Nephron progenitor cell (in vitro differentiated cells): ENCODE measurements around the gene FOXA3.
A peak's percentile ranks its signal among the peaks of the same experiment; 100 is the strongest.

Experiments
- DNase-seq: peaks from one replicate; pipeline ENCODE4 v3.0.0; 2021
- H3K27ac Mint-ChIP-seq: 2 replicates; pipeline ENCODE4 v1.8.0; 2021; ENCODE audit warnings: mild to moderate bottlenecking, moderate library complexity, mixed read lengths
- H3K27me3 Mint-ChIP-seq: 2 replicates; pipeline ENCODE4 v1.8.0; 2021; ENCODE audit warnings: mild to moderate bottlenecking, low read depth, mixed read lengths; ENCODE audit not compliant: poor library complexity
- H3K36me3 Mint-ChIP-seq: 2 replicates; pipeline ENCODE4 v1.8.0; 2021; ENCODE audit warnings: low read depth, mixed read lengths
- H3K4me1 Mint-ChIP-seq: 2 replicates; pipeline ENCODE4 v1.8.0; 2021; ENCODE audit warnings: mixed read lengths
- H3K4me3 Mint-ChIP-seq: 2 replicates; pipeline ENCODE4 v1.8.0; 2021; ENCODE audit warnings: mild to moderate bottlenecking, moderate library complexity, mixed read lengths
- H3K9me3 Mint-ChIP-seq: 2 replicates; pipeline ENCODE4 v1.8.0; 2021; ENCODE audit warnings: mild to moderate bottlenecking, moderate library complexity, mixed read lengths
- CTCF ChIP-seq: fragments of 200-600 bp; sonication (generic); IDR thresholded peaks from 2 replicates; pipeline ENCODE4 v1.5.0; 2021; ENCODE audit warnings: antibody characterized with exemption

FOXA3 gene

GRCh38 chr19:45863840-45864628 lies at the start of gene FOXA3:
TSS of gene FOXA3 (plus strand) at chr19:45864326. CDS start at chr19:45864457, 131 bp downstream.
- DNase-seq: peak; percentile 63
- H3K4me1 Mint-ChIP-seq: peaks cover 30% of the 10 kb centered on the region
- H3K27me3 Mint-ChIP-seq: peaks cover 51% of the 10 kb centered on the region
- no peak within 1 kb of the TSS for H3K27ac Mint-ChIP-seq
- peak; percentile 54 for TF ChIP-seq CTCF
- H3K9me3 Mint-ChIP-seq: no peaks in the 10 kb centered on the region
- peaks cover 11% of the 10 kb centered on the region for H3K36me3 Mint-ChIP-seq
- peak within 1 kb of the TSS; percentile 97 for H3K4me3 Mint-ChIP-seq

- peak within 1 kb of the TSS; percentile 87 for H3K4me3 Mint-ChIP-seq
- H3K36me3 Mint-ChIP-seq: no peaks in the 10 kb centered on the region
- H3K4me1 Mint-ChIP-seq: peaks cover 40% of the 10 kb centered on the region
- no peak for TF ChIP-seq CTCF
- H3K9me3 Mint-ChIP-seq: no peaks in the 10 kb centered on the region
- H3K27me3 Mint-ChIP-seq: peaks cover 6% of the 10 kb centered on the region
- DNase-seq: peak; percentile 30
- peak within 1 kb of the TSS; percentile 54 for H3K27ac Mint-ChIP-seq
Measured at GRCh38 chr19:45814851-45815480, 49.2 kb upstream of the FOXA3 start, which contains the start of gene RSPH6A. TSS of gene RSPH6A (minus strand) at chr19:45815308. CDS start at chr19:45815176, 132 bp downstream.

GRCh38 chr19:45815481-45816216 lies 48.5 kb upstream of the FOXA3 start:
- DNase-seq: peak; percentile 81
- Mint-ChIP-seq H3K27ac (peak overlapping the region; percentile 54), H3K4me1 (peaks cover 43% of the 10 kb centered on the region), H3K27me3 (peaks cover 6% of the 10 kb centered on the region), H3K9me3 (no peaks in the 10 kb centered on the region), H3K4me3 (peak overlapping the region; percentile 87), H3K36me3 (no peaks in the 10 kb centered on the region)
- TF ChIP-seq CTCF: no peak

GRCh38 chr19:45816236-45817009 lies 47.7 kb upstream of the FOXA3 start:
- H3K27ac Mint-ChIP-seq: peak overlapping the region; percentile 48

More at GRCh38 chr19:45816236-45817009, 47.7 kb upstream of the FOXA3 start:
- Mint-ChIP-seq H3K4me1 (peaks cover 49% of the 10 kb centered on the region), H3K27me3 (peaks cover 6% of the 10 kb centered on the region), H3K36me3 (peaks cover 4% of the 10 kb centered on the region), H3K4me3 (peak overlapping the region; percentile 87), H3K9me3 (no peaks in the 10 kb centered on the region)
- no peak for DNase-seq
- TF ChIP-seq CTCF: no peak
